Activated naive CD4-positive, alpha-beta T cell treated with anti-CD3 and anti-CD28 coated beads for 36 hours (primary cell): ENCODE results near the gene ATP2A3. TPM values are rescaled to one million over a fixed set of nuclear protein-coding genes. Genes with fewer than 3 reads are reported as not detected.
"Not testable (repeated sequence)": the region's sequence is repeated elsewhere in the genome, so short reads cannot be mapped to it uniquely, and the experiment has no call there.

Experiments used
- CTCF ChIA-PET: fragments of 350-600 bp; sonication (Branson Sonifier 250); formaldehyde crosslinking; loops from one replicate; lab custom pipeline; 2021; ENCODE audit warnings: antibody characterized with exemption; lab: Charles Lee
- DNase-seq: peaks from one replicate; pipeline ENCODE4 v3.0.0-alpha.2; 2020
- H3K27ac Mint-ChIP-seq: one replicate; pipeline ENCODE4 v1.8.0; 2021; ENCODE audit warnings: mild to moderate bottlenecking, mixed read lengths
- H3K27me3 Mint-ChIP-seq: one replicate; pipeline ENCODE4 v1.8.0; 2021; ENCODE audit warnings: low read depth, mixed read lengths
- H3K36me3 Mint-ChIP-seq: one replicate; pipeline ENCODE4 v1.8.0; 2021; ENCODE audit warnings: low read depth, mixed read lengths
- H3K4me1 Mint-ChIP-seq: one replicate; pipeline ENCODE4 v1.8.0; 2021; ENCODE audit warnings: low read depth, mixed read lengths
- H3K4me3 Mint-ChIP-seq: one replicate; pipeline ENCODE4 v1.8.0; 2021; ENCODE audit warnings: mild to moderate bottlenecking, moderate library complexity, mixed read lengths
- H3K9me3 Mint-ChIP-seq: one replicate; pipeline ENCODE4 v1.8.0; 2021; ENCODE audit warnings: mixed read lengths
- intact Hi-C: fragments of 100-400 bp; cut with micrococcal nuclease; formaldehyde crosslinking; loops from one replicate; pipeline ENCODE4 v1.15.1; 2023
- total RNA-seq, 2 experiments: library from RNA; stranded (reverse); gene quantifications; one replicate each; pipeline ENCODE4 v1.2.3, GENCODE V29; 2021

The ATP2A3 gene
- total RNA-seq, 2 experiments from 2014 or later: 75.5 to 76.4 TPM

GRCh38 chr17:4004517-4005295 is 40.5 kb upstream of the ATP2A3 start:
- Mint-ChIP-seq H3K4me1 (peaks cover 4% of the 10 kb centered on the region), H3K36me3 (peaks cover 5% of the 10 kb centered on the region), H3K27me3 (no peaks in the 10 kb centered on the region), H3K4me3 (no peak overlapping the region), H3K27ac (no peak overlapping the region), H3K9me3 (no peaks in the 10 kb centered on the region)
- CTCF ChIA-PET: interaction anchor here (0.5 to 3.9 kb wide), 11 partner anchors 11 to 957 kb away, joined by 3 to 46 read pairs (median 4); partner anchors contain the start of gene P2RX1
- DNase-seq: peak; percentile 62
- intact Hi-C loops: loop anchor here (1.0 to 10.0 kb wide), 4 partner anchors 40 to 270 kb away; partner anchors contain the start of gene ATP2A3

DNA sequence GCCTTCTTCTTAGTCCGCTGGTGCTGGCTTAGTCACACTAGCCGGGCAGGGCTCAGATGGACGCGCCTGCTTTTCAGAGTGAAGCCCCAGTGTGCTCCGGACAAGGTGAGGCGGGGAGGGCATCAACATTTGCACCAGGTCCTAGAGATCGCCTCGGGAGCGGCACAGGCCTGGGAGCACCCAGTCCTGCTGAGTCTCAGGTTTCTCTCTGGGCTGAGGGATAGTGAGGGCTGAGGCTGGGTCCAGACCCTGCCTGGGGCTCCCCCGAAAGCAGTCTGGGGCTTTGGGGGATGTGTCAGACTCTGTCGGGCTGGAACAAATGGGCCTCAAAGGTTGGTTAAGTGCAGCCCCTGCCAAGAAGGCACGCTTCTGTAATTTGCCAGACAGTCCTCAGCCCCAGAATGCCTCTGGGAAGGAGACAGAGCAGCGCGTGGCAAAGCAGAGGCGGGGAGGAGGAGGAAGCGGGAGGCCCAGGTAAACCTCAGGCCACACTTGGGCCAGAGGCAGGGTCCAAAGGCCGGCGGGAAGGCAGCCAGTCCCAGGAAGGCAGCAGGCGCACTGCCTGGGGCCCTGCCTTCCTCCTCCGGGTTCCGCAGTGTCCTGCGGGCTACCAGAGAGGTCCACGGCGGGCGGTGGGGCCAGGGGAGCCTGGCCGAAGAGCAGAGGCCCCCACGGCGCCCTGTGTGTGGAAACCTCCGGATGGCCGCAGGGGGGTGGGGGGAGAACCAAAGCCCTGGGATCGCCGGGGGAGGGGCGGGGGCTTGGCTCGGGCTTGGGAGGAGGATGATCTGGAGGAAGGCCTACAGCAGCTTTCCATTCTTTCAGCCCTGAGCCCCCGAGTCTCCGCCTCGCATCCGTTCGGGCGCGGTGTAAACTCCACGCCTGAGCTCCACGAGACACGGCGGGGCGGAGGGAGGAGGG is 39.5 kb upstream of the ATP2A3 start:
- H3K9me3 Mint-ChIP-seq: no peaks in the 10 kb centered on the region
- no peaks in the 10 kb centered on the region for H3K27me3 Mint-ChIP-seq
- intact Hi-C loops: loop anchor here (1.0 to 10.0 kb wide), 4 partner anchors 39 to 269 kb away; partner anchors contain the start of gene ATP2A3
- CTCF ChIA-PET: interaction anchor here (0.8 to 3.9 kb wide), 7 partner anchors 30 to 160 kb away, joined by 3 to 46 read pairs (median 4); no protein-coding TSS in a partner anchor
- no peak overlapping the region for H3K4me3 Mint-ChIP-seq
- no peak for DNase-seq
- peaks cover 4% of the 10 kb centered on the region for H3K4me1 Mint-ChIP-seq
- no peak overlapping the region for H3K27ac Mint-ChIP-seq
- H3K36me3 Mint-ChIP-seq: peaks cover 5% of the 10 kb centered on the region

GRCh38 chr17:4003131-4003500 is 38.9 kb upstream of the ATP2A3 start:
- CTCF ChIA-PET: interaction anchor here (1.6 to 3.9 kb wide), 3 partner anchors 89 to 159 kb away, joined by 5 to 46 read pairs (median 16); no protein-coding TSS in a partner anchor
- Mint-ChIP-seq H3K27ac (no peak overlapping the region), H3K4me3 (no peak overlapping the region), H3K9me3 (no peaks in the 10 kb centered on the region), H3K27me3 (no peaks in the 10 kb centered on the region), H3K36me3 (peaks cover 5% of the 10 kb centered on the region), H3K4me1 (peaks cover 4% of the 10 kb centered on the region)
- intact Hi-C loops: loop anchor here (10.0 kb wide), 1 partner anchor 268 kb away; no protein-coding TSS in a partner anchor
- no peak for DNase-seq

GRCh38 chr17:4001048-4001590 is 36.9 kb upstream of the ATP2A3 start:
- DNase-seq: no peak
- H3K9me3 Mint-ChIP-seq: no peaks in the 10 kb centered on the region
- no peak overlapping the region for H3K4me3 Mint-ChIP-seq
- CTCF ChIA-PET: interaction anchor here (0.9 to 3.1 kb wide), 5 partner anchors 11 to 138 kb away, joined by 3 to 16 read pairs (median 4); no protein-coding TSS in a partner anchor
- no peak overlapping the region for H3K27ac Mint-ChIP-seq
- H3K36me3 Mint-ChIP-seq: no peaks in the 10 kb centered on the region
- no peaks in the 10 kb centered on the region for H3K27me3 Mint-ChIP-seq
- H3K4me1 Mint-ChIP-seq: peaks cover 4% of the 10 kb centered on the region
- intact Hi-C loops: loop anchor here (10.0 kb wide), 1 partner anchor 266 kb away; no protein-coding TSS in a partner anchor

DNA sequence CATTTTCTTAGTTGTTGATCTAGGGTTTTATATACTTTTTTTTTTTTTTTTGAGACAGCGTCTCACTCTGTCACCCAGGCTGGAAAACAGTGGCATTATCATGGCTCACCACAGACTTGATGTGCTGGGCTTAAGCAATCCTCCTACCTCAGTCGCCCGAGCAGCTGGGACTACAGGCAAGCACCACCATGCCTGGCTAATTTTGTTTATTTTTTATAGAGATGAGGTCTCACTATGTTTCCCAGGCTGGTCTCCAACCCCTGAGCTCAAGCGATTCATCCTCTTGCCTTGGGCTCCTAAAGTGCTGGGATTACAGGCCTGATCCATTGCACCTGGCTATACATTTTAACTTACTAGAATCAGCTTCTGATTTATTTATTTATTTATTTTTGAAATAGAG is 34.2 kb upstream of the ATP2A3 start:
- H3K27ac Mint-ChIP-seq: no peak overlapping the region
- H3K27me3 Mint-ChIP-seq: peaks cover 2% of the 10 kb centered on the region
- peaks cover 1% of the 10 kb centered on the region for H3K36me3 Mint-ChIP-seq
- H3K4me1 Mint-ChIP-seq: peaks cover 1% of the 10 kb centered on the region
- CTCF ChIA-PET: interaction anchor here (1.2 to 2.4 kb wide), 3 partner anchors 34 to 135 kb away, joined by 3 to 8 read pairs (median 7); partner anchors contain the start of gene ATP2A3
- no peak for DNase-seq
- H3K4me3 Mint-ChIP-seq: no peak overlapping the region
- intact Hi-C loops: no loop called here
- peaks cover 4% of the 10 kb centered on the region for H3K9me3 Mint-ChIP-seq

- no peak for DNase-seq
- Mint-ChIP-seq H3K9me3 (peaks cover 4% of the 10 kb centered on the region), H3K27me3 (peaks cover 2% of the 10 kb centered on the region), H3K4me1 (peaks cover 1% of the 10 kb centered on the region), H3K4me3 (no peak overlapping the region), H3K36me3 (peaks cover 1% of the 10 kb centered on the region), H3K27ac (no peak overlapping the region)
- CTCF ChIA-PET: interaction anchor here (0.6 to 1.7 kb wide), 2 partner anchors 11 to 446 kb away, joined by 3 to 4 read pairs; no protein-coding TSS in a partner anchor
- intact Hi-C loops: no loop called here
Observed at GRCh38 chr17:3995067-3995466, 30.8 kb upstream of the ATP2A3 start.

- H3K27me3 Mint-ChIP-seq: peaks cover 2% of the 10 kb centered on the region
- H3K4me1 Mint-ChIP-seq: peaks cover 1% of the 10 kb centered on the region
- no peak overlapping the region for H3K4me3 Mint-ChIP-seq
- peaks cover 4% of the 10 kb centered on the region for H3K9me3 Mint-ChIP-seq
- DNase-seq: no peak
- H3K36me3 Mint-ChIP-seq: peaks cover 1% of the 10 kb centered on the region
- intact Hi-C loops: no loop called here
- H3K27ac Mint-ChIP-seq: no peak overlapping the region
- CTCF ChIA-PET: no interaction called here
Observed at GRCh38 chr17:3994221-3994576, 30.0 kb upstream of the ATP2A3 start.

- CTCF ChIA-PET: interaction anchor here (1.0 kb wide), 1 partner anchor 12 kb away, joined by 3 read pairs; no protein-coding TSS in a partner anchor
- peaks cover 4% of the 10 kb centered on the region for H3K9me3 Mint-ChIP-seq
- DNase-seq: no peak
- H3K27me3 Mint-ChIP-seq: peaks cover 2% of the 10 kb centered on the region
- intact Hi-C loops: no loop called here
- H3K27ac Mint-ChIP-seq: no peak overlapping the region
- H3K4me1 Mint-ChIP-seq: peaks cover 1% of the 10 kb centered on the region
- no peak overlapping the region for H3K4me3 Mint-ChIP-seq
- H3K36me3 Mint-ChIP-seq: peaks cover 1% of the 10 kb centered on the region
Observed at GRCh38 chr17:3993493-3994220, 29.4 kb upstream of the ATP2A3 start.

GRCh38 chr17:3992370-3992769 is 28.1 kb upstream of the ATP2A3 start:
- CTCF ChIA-PET: no interaction called here
- peaks cover 2% of the 10 kb centered on the region for H3K27me3 Mint-ChIP-seq
- H3K4me3 Mint-ChIP-seq: no peak overlapping the region
- peaks cover 1% of the 10 kb centered on the region for H3K4me1 Mint-ChIP-seq
- intact Hi-C loops: no loop called here
- H3K9me3 Mint-ChIP-seq: peaks cover 4% of the 10 kb centered on the region
- no peak for DNase-seq
- H3K27ac Mint-ChIP-seq: no peak overlapping the region
- H3K36me3 Mint-ChIP-seq: peaks cover 1% of the 10 kb centered on the region

GRCh38 chr17:3991699-3992098 is 27.5 kb upstream of the ATP2A3 start:
- H3K4me3 Mint-ChIP-seq, H3K4me1 Mint-ChIP-seq, H3K9me3 Mint-ChIP-seq, intact Hi-C loops, H3K36me3 Mint-ChIP-seq, H3K27me3 Mint-ChIP-seq, H3K27ac Mint-ChIP-seq, CTCF ChIA-PET, DNase-seq: not testable (repeated sequence)

DNA sequence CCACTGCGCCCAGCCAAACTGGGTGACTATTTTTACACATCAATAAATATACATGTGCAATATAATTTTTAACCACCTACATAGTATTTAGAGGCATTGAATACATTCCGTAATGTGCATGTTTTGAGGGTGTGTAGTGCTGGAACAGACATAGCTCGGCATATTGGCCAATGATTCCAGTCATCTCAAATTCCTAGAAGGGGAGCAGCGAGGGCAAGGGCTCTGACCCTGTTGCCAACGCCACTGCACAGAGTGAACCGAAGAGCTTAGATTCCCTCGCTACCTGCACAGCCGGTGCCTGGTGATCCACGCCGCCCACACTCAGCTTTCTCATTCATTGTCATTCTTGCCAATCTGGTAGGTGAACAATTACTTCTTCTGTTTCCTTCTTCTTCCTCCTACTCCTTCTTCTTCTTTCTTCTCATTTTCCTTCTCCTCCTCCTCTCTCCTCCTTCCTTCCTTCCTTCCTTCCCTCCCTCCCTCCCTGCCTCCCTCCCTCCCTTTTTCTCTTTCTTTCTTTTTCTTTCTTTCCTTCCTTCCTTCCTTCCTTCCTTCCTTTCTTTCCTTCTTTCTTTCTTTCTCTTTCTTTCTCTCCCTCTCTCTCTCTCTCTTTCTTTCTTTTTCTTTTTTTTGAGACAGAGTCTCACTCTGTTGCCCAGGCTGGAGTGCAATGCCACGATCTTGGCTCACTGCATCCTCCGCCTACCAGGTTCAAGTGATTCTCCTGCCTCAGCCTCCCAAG is 26.3 kb upstream of the ATP2A3 start:
- Mint-ChIP-seq H3K27me3 (peaks cover 2% of the 10 kb centered on the region), H3K36me3 (peaks cover 1% of the 10 kb centered on the region), H3K4me1 (peaks cover 1% of the 10 kb centered on the region), H3K4me3 (no peak overlapping the region), H3K27ac (no peak overlapping the region), H3K9me3 (peaks cover 4% of the 10 kb centered on the region)
- CTCF ChIA-PET: interaction anchor here (0.5 kb wide), 1 partner anchor 200 kb away, joined by 3 read pairs; no protein-coding TSS in a partner anchor
- intact Hi-C loops: no loop called here
- DNase-seq: no peak
